ENCODE results near the gene UQCC2. TPM values are rescaled to one million over a fixed set of nuclear protein-coding genes. Genes with fewer than 3 reads are reported as not detected.

Gene UQCC2
- total RNA-seq, 2 experiments from 2014 or later, result 141 to 147 TPM

DNA sequence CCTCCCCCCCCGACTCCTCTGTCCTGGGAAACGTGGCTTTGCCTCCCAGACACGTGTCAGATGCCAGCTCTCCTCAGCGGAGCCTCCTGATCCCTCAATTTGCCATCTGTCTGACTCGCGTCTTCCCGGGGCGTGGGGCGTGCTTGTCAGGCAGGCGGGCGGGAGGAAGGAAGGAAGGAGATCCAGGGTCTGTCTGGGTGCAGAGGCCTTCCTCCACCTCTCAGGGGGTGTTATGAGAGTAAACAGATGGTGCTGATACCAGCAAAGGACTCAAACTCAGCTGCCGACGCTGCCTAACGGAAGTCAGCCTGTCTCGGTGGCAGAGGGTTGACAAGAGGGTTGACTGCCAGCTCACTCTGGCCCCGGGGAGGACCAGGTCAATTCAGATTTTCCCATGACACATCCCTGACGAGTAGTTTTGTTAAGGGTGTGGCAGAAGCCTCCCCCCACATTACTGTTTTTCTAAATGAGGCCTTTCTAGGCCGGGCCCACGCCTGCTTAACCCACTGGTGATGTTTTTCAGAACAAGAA, 17.0 kb downstream of the UQCC2 start:
- intact Hi-C loops (cut with DNase I, micrococcal nuclease), result loop anchor here in 1 of 2 experiments (5.0 kb wide), 1 partner anchor 242 kb away; the partner anchor contains the start of gene ZBTB9
- Mint-ChIP-seq H3K9me3 (ENCODE audit: low read depth) (no peaks in the 10 kb centered on the region), H3K36me3 (ENCODE audit: low read depth) (peaks cover 64% of the 10 kb centered on the region), H3K27me3 (no peaks in the 10 kb centered on the region), H3K27ac (peak overlapping the region; percentile 84), H3K4me3 (peak overlapping the region; percentile 2), H3K4me1 (peaks cover 83% of the 10 kb centered on the region)
- ChIA-PET CTCF (interaction anchor here (0.7 to 2.7 kb wide), 8 partner anchors 11 to 489 kb away, joined by 3 to 8 read pairs (median 4); partner anchors contain the start of gene UQCC2), POLR2A (interaction anchor here (1.2 kb wide), 1 partner anchor 17 kb away, joined by 3 read pairs; no protein-coding TSS in a partner anchor)
- ATAC-seq (peak; percentile 83), DNase-seq (peak; percentile 86)

DNA sequence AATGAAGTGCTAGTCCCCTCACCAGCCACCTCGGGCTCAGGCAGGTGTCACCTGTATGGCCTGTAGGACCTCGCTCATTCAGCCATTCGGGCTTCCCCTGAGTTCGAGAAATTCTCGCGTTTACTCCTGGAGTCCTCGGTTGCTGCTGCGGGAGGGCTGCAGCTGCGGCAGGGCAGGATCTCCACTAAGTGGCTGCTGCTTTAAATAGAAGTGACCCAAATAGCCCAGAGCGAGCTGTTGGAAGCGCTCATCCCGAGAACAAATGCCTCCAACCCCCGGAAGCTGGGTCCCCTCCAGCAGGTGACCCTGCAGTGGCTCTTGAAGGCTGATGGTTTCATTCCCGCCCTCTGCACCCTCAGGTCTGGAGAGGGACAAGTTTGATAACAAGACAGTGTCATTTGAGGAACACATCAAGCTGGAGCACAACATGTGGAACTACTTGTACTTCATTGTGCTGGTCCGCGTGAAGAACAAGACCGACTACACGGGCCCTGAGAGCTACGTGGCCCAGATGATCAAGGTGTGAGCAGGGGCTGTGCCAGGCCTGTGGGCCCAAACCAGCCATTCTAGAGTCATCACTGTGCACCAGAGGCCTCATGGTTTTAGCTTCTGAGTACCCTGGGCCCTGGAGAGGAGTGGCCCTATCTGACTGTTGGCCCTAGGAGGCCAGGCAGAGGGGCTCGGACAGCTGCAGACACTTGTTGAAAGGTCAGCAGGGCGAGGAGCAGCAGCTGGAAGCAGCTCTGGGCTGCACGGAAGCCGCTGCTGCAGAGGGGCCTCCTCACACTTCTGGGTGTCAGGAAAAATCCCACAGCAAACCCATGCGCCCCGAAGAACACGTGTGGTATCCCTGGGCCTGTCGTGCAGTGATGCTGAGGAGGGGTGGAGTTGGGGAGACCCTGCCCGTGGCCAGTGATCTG, 18.1 kb downstream of the UQCC2 start:
- intact Hi-C loops (cut with DNase I, micrococcal nuclease), result loop anchor here in 1 of 2 experiments (5.0 kb wide), 1 partner anchor 241 kb away; the partner anchor contains the start of gene ZBTB9
- POLR2A ChIA-PET, result interaction anchor here (0.6 kb wide), 1 partner anchor 121 kb away, joined by 3 read pairs; no protein-coding TSS in a partner anchor
- Mint-ChIP-seq H3K36me3 (ENCODE audit: low read depth) (peaks cover 71% of the 10 kb centered on the region), H3K27me3 (no peaks in the 10 kb centered on the region), H3K4me1 (peaks cover 74% of the 10 kb centered on the region), H3K4me3 (no peak overlapping the region), H3K27ac (peak overlapping the region; percentile 87), H3K9me3 (ENCODE audit: low read depth) (no peaks in the 10 kb centered on the region)
- ATAC-seq, result no peak
- no peak for DNase-seq
- CTCF ChIA-PET, result interaction anchor here (0.6 to 2.7 kb wide), 9 partner anchors 8 to 1652 kb away, joined by 3 to 8 read pairs (median 3); partner anchors contain the start of gene UQCC2

DNA sequence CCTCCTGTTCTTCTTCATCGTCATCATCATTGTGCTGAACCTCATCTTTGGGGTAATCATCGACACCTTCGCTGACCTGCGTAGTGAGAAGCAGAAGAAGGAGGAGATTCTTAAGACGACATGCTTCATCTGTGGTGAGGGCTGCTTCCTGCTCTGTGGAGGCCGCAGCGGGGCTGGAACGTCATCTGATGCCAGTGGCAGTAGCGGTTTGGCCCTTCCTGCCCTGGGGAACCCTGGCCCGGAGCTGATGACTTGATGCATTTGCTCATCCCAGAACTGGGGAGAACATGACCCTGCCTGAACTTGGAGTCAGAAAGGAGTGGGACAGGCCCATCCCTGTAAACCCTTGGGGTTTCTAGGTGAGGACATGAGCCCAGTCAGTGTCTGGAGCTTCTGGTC, 18.7 kb downstream of the UQCC2 start:
- peaks cover 73% of the 10 kb centered on the region for H3K36me3 Mint-ChIP-seq (ENCODE audit: low read depth)
- H3K9me3 Mint-ChIP-seq (ENCODE audit: low read depth), result no peaks in the 10 kb centered on the region
- H3K27ac Mint-ChIP-seq, result peak overlapping the region; percentile 87
- ChIA-PET POLR2A (no interaction called here), CTCF (interaction anchor here (0.7 to 2.7 kb wide), 4 partner anchors 9 to 1652 kb away, joined by 3 to 8 read pairs (median 3); partner anchors contain the start of gene UQCC2)
- ATAC-seq, result peak; percentile 63
- H3K4me1 Mint-ChIP-seq, result peaks cover 68% of the 10 kb centered on the region
- DNase-seq, result peak; percentile 83
- H3K4me3 Mint-ChIP-seq, result no peak overlapping the region
- H3K27me3 Mint-ChIP-seq, result no peaks in the 10 kb centered on the region
- intact Hi-C loops (cut with DNase I, micrococcal nuclease), result loop anchor here in 1 of 2 experiments (5.0 kb wide), 1 partner anchor 240 kb away; the partner anchor contains the start of gene ZBTB9

DNA sequence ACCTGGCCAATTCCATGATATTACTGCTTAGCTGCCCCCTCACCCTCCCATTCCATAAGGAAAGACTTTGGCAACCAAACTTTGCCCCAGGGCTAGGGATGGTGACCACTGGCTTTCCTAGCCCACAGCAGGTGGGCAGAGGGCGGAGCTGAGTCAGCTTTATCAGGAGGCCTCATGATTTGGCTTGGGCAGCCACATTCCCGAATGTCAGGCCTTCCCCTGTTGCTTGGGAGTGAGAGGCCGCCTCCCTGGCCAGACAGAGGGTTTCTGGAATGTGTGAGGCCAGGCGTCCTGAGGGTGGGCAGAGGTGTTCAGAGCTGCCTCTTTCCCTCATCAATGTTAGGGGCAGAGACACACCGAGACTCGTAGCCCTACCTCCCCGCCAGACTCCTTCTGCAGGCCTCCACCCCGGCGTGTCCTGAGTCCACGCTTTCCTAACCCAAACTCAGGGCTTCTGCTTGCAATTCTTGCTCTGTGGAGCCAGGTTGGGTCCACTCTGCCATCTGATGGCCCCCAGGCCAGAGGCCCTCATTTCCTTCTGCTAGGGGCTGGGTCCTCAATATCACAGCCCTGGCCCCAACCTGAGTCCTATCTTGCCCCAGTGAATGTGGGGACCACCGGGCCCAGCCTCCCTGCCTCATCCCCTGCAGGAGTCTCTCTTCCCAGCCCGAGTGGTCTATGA, 19.3 kb downstream of the UQCC2 start:
- no peak overlapping the region for H3K4me3 Mint-ChIP-seq
- ATAC-seq, result no peak
- peak overlapping the region; percentile 87 for H3K27ac Mint-ChIP-seq
- no peaks in the 10 kb centered on the region for H3K9me3 Mint-ChIP-seq (ENCODE audit: low read depth)
- H3K36me3 Mint-ChIP-seq (ENCODE audit: low read depth), result peaks cover 71% of the 10 kb centered on the region
- no peak for DNase-seq
- intact Hi-C loops (cut with DNase I, micrococcal nuclease), result loop anchor here in 1 of 2 experiments (5.0 kb wide), 1 partner anchor 240 kb away; the partner anchor contains the start of gene ZBTB9
- no peaks in the 10 kb centered on the region for H3K27me3 Mint-ChIP-seq
- ChIA-PET POLR2A (no interaction called here), CTCF (interaction anchor here (0.8 to 2.7 kb wide), 4 partner anchors 9 to 102 kb away, joined by 3 to 14 read pairs (median 6); partner anchors contain the start of gene UQCC2)
- H3K4me1 Mint-ChIP-seq, result peaks cover 63% of the 10 kb centered on the region

DNA sequence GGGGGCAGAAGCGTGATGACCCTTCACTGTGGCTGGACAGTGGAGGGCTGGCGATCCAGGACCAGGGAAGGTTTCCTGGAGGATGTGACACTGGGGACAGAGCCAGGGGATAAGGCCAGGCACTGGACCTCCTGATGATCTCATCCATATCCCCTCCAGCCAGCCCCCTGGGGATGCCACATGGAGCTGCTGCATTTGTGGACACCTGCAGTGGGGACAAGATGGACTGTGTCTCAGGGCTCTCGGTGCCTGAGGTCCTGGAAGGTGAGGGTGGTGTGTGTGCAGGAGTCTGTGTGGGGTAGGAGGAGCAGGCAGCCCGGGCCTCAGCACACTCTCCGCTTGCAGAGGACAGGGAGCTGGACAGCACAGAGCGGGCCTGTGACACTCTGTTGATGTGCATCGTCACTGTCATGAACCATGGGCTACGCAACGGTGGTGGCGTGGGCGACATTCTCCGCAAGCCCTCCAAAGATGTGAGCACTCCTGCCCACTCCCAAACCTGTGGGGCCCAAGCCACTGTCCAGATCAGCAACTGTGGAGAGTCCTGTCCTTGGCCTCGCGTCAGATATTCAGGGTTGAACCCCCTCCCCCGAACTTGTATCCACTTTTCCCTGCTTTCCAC, 19.9 kb downstream of the UQCC2 start:
- DNase-seq (no peak), ATAC-seq (no peak)
- no peaks in the 10 kb centered on the region for H3K27me3 Mint-ChIP-seq
- ChIA-PET POLR2A (interaction anchor here (0.5 kb wide), 1 partner anchor 11 kb away, joined by 4 read pairs; no protein-coding TSS in a partner anchor), CTCF (interaction anchor here (0.8 to 2.4 kb wide), 3 partner anchors 9 to 270 kb away, joined by 3 to 14 read pairs (median 3); no protein-coding TSS in a partner anchor)
- H3K36me3 Mint-ChIP-seq (ENCODE audit: low read depth), result peaks cover 67% of the 10 kb centered on the region
- no peaks in the 10 kb centered on the region for H3K9me3 Mint-ChIP-seq (ENCODE audit: low read depth)
- H3K4me1 Mint-ChIP-seq, result peaks cover 56% of the 10 kb centered on the region
- H3K4me3 Mint-ChIP-seq, result no peak overlapping the region
- peak overlapping the region; percentile 23 for H3K27ac Mint-ChIP-seq
- intact Hi-C loops (cut with DNase I, micrococcal nuclease), result loop anchor here in 1 of 2 experiments (5.0 kb wide), 1 partner anchor 239 kb away; the partner anchor contains the start of gene ZBTB9

DNA sequence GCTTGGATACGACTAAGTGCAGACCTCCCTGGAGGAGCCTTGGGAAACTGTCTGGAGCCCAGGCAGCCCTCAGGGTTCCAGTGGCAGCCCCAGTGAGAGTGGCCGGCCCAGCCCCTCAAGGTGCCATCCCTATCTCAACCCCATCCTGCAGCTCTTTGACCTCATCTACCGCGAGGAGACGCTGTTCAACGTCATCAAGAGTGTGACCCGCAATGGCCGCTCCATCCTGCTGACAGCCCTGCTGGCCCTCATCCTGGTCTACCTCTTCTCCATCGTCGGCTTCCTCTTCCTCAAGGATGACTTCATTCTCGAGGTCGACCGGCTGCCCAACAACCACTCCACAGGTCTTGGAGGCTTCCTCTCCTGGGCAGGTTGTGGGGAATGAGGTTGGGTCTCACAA, 20.7 kb downstream of the UQCC2 start:
- peaks cover 66% of the 10 kb centered on the region for H3K36me3 Mint-ChIP-seq (ENCODE audit: low read depth)
- ChIA-PET CTCF (interaction anchor here (0.8 to 2.4 kb wide), 3 partner anchors 10 to 270 kb away, joined by 3 to 14 read pairs (median 3); no protein-coding TSS in a partner anchor), POLR2A (no interaction called here)
- DNase-seq (no peak), ATAC-seq (no peak)
- H3K27ac Mint-ChIP-seq, result peak overlapping the region; percentile 27
- intact Hi-C loops (cut with DNase I, micrococcal nuclease), result loop anchor here in 1 of 2 experiments (5.0 kb wide), 1 partner anchor 238 kb away; the partner anchor contains the start of gene ZBTB9
- no peaks in the 10 kb centered on the region for H3K9me3 Mint-ChIP-seq (ENCODE audit: low read depth)
- no peaks in the 10 kb centered on the region for H3K27me3 Mint-ChIP-seq
- H3K4me3 Mint-ChIP-seq, result no peak overlapping the region
- H3K4me1 Mint-ChIP-seq, result peaks cover 48% of the 10 kb centered on the region

DNA sequence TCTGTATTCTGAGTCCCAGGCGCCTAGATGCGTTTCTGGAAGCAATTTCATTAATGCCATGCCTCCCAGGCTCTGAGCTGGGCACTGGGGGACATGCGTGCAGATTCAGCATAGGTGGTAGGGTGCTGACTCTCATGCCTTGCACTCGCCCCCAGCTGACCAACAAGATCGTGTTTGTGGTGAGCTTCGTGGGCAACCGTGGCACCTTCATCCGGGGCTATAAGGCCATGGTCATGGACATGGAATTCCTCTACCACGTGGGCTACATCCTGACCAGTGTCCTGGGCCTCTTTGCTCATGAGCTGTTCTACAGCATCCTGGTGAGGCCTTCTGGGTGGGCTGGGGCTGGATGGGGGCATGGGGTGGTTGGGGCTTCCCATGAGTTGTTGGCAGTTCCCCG, 21.6 kb downstream of the UQCC2 start:
- ChIA-PET CTCF (interaction anchor here (0.7 to 2.4 kb wide), 2 partner anchors 11 to 31 kb away, joined by 3 to 14 read pairs; no protein-coding TSS in a partner anchor), POLR2A (no interaction called here)
- Mint-ChIP-seq H3K27me3 (no peaks in the 10 kb centered on the region), H3K4me1 (peaks cover 39% of the 10 kb centered on the region), H3K9me3 (ENCODE audit: low read depth) (no peaks in the 10 kb centered on the region), H3K4me3 (no peak overlapping the region), H3K27ac (no peak overlapping the region), H3K36me3 (ENCODE audit: low read depth) (peaks cover 69% of the 10 kb centered on the region)
- ATAC-seq (no peak), DNase-seq (no peak)
- intact Hi-C loops (cut with DNase I, micrococcal nuclease), result loop anchor here in 1 of 2 experiments (5.0 kb wide), 1 partner anchor 238 kb away; the partner anchor contains the start of gene ZBTB9

DNA sequence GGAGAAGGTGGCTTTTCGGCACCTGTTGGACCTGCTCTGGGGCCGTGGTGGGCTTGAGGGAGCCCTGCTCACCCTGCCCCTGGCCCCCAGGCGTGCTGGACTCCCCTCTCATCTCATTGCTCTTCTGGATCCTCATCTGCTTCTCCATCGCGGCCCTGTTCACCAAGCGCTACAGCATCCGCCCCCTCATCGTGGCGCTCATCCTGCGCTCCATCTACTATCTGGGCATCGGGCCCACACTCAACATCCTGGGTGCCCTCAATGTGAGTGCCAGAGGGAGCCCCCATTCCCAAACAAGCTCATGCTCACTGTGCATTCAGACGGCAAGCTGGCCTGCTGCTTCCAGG, 22.4 kb downstream of the UQCC2 start:
- intact Hi-C loops (cut with DNase I, micrococcal nuclease), result no loop called here
- no peaks in the 10 kb centered on the region for H3K27me3 Mint-ChIP-seq
- no peaks in the 10 kb centered on the region for H3K9me3 Mint-ChIP-seq (ENCODE audit: low read depth)
- DNase-seq (no peak), ATAC-seq (no peak)
- peaks cover 32% of the 10 kb centered on the region for H3K4me1 Mint-ChIP-seq
- CTCF ChIA-PET, result no interaction called here
- H3K36me3 Mint-ChIP-seq (ENCODE audit: low read depth), result peaks cover 72% of the 10 kb centered on the region
- POLR2A ChIA-PET, result no interaction called here
- no peak overlapping the region for H3K27ac Mint-ChIP-seq
- no peak overlapping the region for H3K4me3 Mint-ChIP-seq

DNA sequence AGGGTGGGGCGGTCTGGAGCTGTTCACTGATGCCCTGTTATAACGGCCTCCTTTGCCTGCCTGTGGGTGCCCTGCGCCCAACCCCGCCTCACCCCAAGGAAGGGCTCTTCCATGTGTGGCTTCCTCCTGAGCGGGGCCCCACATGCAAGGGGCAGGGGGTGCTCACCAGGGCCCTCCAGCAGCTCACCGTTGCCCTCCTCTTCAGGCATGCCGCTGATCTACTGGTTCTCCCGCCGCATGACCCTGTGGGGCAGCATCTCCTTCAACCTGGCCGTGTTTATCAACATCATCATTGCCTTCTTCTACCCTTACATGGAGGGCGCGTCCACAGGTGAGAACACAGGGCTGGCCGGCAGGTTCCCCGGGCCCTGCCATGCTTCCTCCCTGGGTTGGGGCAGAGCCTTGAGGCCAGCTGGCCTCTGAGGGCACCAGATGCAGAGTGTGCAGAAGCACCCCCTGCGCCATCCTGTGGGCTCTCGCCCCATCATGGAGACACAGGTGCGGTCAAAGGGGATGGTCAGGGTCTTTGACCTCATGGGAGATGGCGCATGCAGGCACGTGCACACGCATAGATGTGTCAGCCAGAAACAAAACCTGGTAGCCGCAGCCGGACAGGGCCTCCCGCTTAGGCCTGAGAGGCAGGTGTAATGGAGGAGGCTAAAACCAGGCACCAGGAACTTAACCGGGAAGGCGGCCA, 22.9 kb downstream of the UQCC2 start:
- no peak overlapping the region for H3K4me3 Mint-ChIP-seq
- ATAC-seq (no peak), DNase-seq (no peak)
- H3K4me1 Mint-ChIP-seq, result peaks cover 30% of the 10 kb centered on the region
- no peak overlapping the region for H3K27ac Mint-ChIP-seq
- H3K36me3 Mint-ChIP-seq (ENCODE audit: low read depth), result peaks cover 75% of the 10 kb centered on the region
- intact Hi-C loops (cut with DNase I, micrococcal nuclease), result no loop called here
- CTCF ChIA-PET, result interaction anchor here (0.6 kb wide), 1 partner anchor 772 kb away, joined by 4 read pairs; no protein-coding TSS in a partner anchor
- POLR2A ChIA-PET, result no interaction called here
- H3K9me3 Mint-ChIP-seq (ENCODE audit: low read depth), result no peaks in the 10 kb centered on the region
- H3K27me3 Mint-ChIP-seq, result no peaks in the 10 kb centered on the region

DNA sequence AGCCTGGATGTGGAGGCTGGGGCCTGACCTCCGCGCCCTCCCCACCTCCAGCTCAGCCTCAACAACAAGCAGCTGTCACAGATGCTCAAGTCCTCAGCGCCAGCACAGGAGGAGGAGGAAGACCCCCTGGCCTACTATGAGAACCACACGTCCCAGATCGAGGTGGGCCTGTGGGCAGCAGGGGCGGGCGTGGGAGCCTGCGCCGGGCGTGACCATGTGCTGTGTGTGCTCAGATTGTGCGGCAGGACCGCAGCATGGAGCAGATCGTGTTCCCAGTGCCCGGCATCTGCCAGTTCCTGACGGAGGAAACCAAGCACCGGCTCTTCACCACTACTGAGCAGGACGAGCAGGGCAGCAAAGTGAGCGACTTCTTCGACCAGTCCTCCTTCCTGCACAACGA, 23.5 kb downstream of the UQCC2 start:
- Mint-ChIP-seq H3K4me1 (peaks cover 30% of the 10 kb centered on the region), H3K4me3 (no peak overlapping the region), H3K27me3 (no peaks in the 10 kb centered on the region), H3K36me3 (ENCODE audit: low read depth) (peaks cover 71% of the 10 kb centered on the region), H3K9me3 (ENCODE audit: low read depth) (no peaks in the 10 kb centered on the region), H3K27ac (no peak overlapping the region)
- ATAC-seq (no peak), DNase-seq (no peak)
- ChIA-PET POLR2A (no interaction called here), CTCF (interaction anchor here (0.6 kb wide), 1 partner anchor 772 kb away, joined by 4 read pairs; no protein-coding TSS in a partner anchor)
- intact Hi-C loops (cut with DNase I, micrococcal nuclease), result no loop called here
